ENCODE measurements around the gene CUL5.

CUL5 gene

DNA sequence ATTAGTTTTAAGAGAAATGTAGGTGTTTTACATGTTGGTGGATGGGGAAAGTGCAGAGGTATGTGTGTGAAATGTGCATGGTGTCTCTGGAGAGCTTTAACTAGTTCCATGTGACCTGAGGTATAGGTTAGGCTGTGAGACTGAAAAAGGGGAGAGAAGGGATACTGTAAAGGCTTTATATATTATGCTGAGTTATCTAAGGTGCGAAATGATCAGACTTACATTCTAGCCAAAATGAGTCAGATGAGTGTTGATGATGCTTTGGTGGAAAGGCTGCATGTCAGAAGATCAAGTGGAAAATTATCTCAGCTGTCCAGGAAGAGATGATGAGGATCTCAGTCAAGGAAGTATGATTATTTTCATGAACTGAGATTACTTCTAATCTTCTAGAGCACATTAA lies 128.5 kb downstream of the CUL5 start:
- no peak for TF ChIP-seq EZH2phosphoT487 (conservative IDR thresholded peaks at IDR 0.05; ENCODE audit: low read length)
- TF ChIP-seq, protein P1, sequence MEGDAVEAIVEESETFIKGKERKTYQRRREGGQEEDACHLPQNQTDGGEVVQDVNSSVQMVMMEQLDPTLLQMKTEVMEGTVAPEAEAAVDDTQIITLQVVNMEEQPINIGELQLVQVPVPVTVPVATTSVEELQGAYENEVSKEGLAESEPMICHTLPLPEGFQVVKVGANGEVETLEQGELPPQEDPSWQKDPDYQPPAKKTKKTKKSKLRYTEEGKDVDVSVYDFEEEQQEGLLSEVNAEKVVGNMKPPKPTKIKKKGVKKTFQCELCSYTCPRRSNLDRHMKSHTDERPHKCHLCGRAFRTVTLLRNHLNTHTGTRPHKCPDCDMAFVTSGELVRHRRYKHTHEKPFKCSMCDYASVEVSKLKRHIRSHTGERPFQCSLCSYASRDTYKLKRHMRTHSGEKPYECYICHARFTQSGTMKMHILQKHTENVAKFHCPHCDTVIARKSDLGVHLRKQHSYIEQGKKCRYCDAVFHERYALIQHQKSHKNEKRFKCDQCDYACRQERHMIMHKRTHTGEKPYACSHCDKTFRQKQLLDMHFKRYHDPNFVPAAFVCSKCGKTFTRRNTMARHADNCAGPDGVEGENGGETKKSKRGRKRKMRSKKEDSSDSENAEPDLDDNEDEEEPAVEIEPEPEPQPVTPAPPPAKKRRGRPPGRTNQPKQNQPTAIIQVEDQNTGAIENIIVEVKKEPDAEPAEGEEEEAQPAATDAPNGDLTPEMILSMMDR (IDR thresholded peaks at IDR 0.05; ENCODE audit: insufficient read depth, low read length, poor library complexity, severe bottlenecking) = no peak
- no peak overlapping the region for H3K9ac ChIP-seq (ENCODE audit: low read length)
- H4K20me1 ChIP-seq (ENCODE audit: low read depth, low read length) = no peaks in the 10 kb centered on the region
- H3K4me2 ChIP-seq (ENCODE audit: low read depth, low read length, poor library complexity, severe bottlenecking) = no peak overlapping the region
- peaks cover 16% of the 10 kb centered on the region; the same call in 1 of the 2 replicates for H3F3A ChIP-seq (ENCODE audit: insufficient read depth)
- H3K27ac ChIP-seq (ENCODE audit: low read depth, low read length) = no peak overlapping the region
- no peak overlapping the region for H2AFZ ChIP-seq (ENCODE audit: low read depth, low read length, severe bottlenecking)
- H3K9me2 ChIP-seq (replicated peaks; ENCODE audit: insufficient read depth, low read length) = no peaks in the 10 kb centered on the region
- peaks cover 19% of the 10 kb centered on the region; the same call in 1 of the 2 replicates for H3K36me3 ChIP-seq (ENCODE audit: low read length)
- no peaks in the 10 kb centered on the region for H3K9me3 ChIP-seq (ENCODE audit: insufficient read depth, low read length)
- H3K79me2 ChIP-seq (ENCODE audit: insufficient read depth, low read length) = no peaks in the 10 kb centered on the region
- H3K27me3 ChIP-seq (ENCODE audit: low read length) = no peaks in the 10 kb centered on the region
- H3K4me3 ChIP-seq (ENCODE audit: insufficient read depth, low read length, poor library complexity, severe bottlenecking) = no peak overlapping the region

DNA sequence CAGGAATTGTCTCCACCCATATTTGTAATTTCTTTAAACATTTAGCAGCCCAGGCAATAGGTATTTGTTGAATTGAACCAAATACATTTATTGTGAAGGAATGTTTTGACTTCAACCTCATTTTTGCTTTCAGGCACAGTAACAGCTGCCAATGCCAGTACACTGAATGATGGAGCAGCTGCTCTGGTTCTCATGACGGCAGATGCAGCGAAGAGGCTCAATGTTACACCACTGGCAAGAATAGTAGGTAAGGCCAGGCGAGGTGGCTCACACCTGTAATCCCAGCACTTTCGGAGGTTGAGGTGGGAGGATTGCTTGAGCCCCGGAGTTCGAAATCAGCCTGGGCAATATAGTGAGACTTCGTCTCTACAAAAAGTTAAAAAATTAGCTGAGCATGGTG lies 133.6 kb downstream of the CUL5 start:
- H3K27me3 ChIP-seq (ENCODE audit: low read length) = no peaks in the 10 kb centered on the region
- no peak overlapping the region for H2AFZ ChIP-seq (ENCODE audit: low read depth, low read length, severe bottlenecking)
- H3K79me2 ChIP-seq (ENCODE audit: insufficient read depth, low read length) = no peaks in the 10 kb centered on the region
- H3F3A ChIP-seq (ENCODE audit: insufficient read depth) = no peaks in the 10 kb centered on the region
- TF ChIP-seq EZH2phosphoT487 (conservative IDR thresholded peaks at IDR 0.05; ENCODE audit: low read length) = no peak
- TF ChIP-seq, protein P1 (IDR thresholded peaks at IDR 0.05; ENCODE audit: insufficient read depth, low read length, poor library complexity, severe bottlenecking) = no peak
- no peaks in the 10 kb centered on the region for H3K9me2 ChIP-seq (replicated peaks; ENCODE audit: insufficient read depth, low read length)
- H3K36me3 ChIP-seq (ENCODE audit: low read length) = peaks cover 24% of the 10 kb centered on the region; the same call in 1 of the 2 replicates
- no peak overlapping the region for H3K27ac ChIP-seq (ENCODE audit: low read depth, low read length)
- H3K9me3 ChIP-seq (ENCODE audit: insufficient read depth, low read length) = no peaks in the 10 kb centered on the region
- H3K9ac ChIP-seq (ENCODE audit: low read length) = no peak overlapping the region
- H4K20me1 ChIP-seq (ENCODE audit: low read depth, low read length) = no peaks in the 10 kb centered on the region
- no peak overlapping the region for H3K4me2 ChIP-seq (ENCODE audit: low read depth, low read length, poor library complexity, severe bottlenecking)
- H3K4me3 ChIP-seq (ENCODE audit: insufficient read depth, low read length, poor library complexity, severe bottlenecking) = no peak overlapping the region

DNA sequence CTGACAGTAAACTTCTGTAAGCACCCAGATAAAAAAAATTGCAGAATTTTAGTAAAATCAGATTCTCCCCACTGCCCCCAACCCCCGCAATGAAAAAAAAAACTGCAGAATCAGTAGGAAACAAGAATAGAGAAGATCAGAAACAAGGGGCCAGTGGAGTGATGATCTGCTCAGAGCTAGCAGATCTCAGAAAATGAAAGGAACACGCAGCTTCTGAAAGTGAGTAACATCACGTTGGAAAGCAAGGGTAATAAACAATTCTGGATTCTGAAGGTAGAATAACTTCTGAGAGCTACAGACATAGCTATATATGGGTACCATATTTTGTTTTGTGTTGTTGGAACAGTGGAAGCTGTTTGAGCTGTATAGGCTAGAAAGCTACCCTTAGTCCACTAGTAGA lies 135.9 kb downstream of the CUL5 start:
- no peaks in the 10 kb centered on the region for H3F3A ChIP-seq (ENCODE audit: insufficient read depth)
- H3K27me3 ChIP-seq (ENCODE audit: low read length) = no peaks in the 10 kb centered on the region
- H3K4me3 ChIP-seq (ENCODE audit: insufficient read depth, low read length, poor library complexity, severe bottlenecking) = no peak overlapping the region
- H2AFZ ChIP-seq (ENCODE audit: low read depth, low read length, severe bottlenecking) = no peak overlapping the region
- peaks cover 42% of the 10 kb centered on the region; the same call in 1 of the 2 replicates for H3K36me3 ChIP-seq (ENCODE audit: low read length)
- no peaks in the 10 kb centered on the region for H3K79me2 ChIP-seq (ENCODE audit: insufficient read depth, low read length)
- H3K9me2 ChIP-seq (replicated peaks; ENCODE audit: insufficient read depth, low read length) = no peaks in the 10 kb centered on the region
- no peak for TF ChIP-seq EZH2phosphoT487 (conservative IDR thresholded peaks at IDR 0.05; ENCODE audit: low read length)
- TF ChIP-seq, protein P1 (IDR thresholded peaks at IDR 0.05; ENCODE audit: insufficient read depth, low read length, poor library complexity, severe bottlenecking) = no peak
- H3K4me2 ChIP-seq (ENCODE audit: low read depth, low read length, poor library complexity, severe bottlenecking) = no peak overlapping the region
- no peaks in the 10 kb centered on the region for H4K20me1 ChIP-seq (ENCODE audit: low read depth, low read length)
- no peak overlapping the region for H3K9ac ChIP-seq (ENCODE audit: low read length)
- H3K27ac ChIP-seq (ENCODE audit: low read depth, low read length) = no peak overlapping the region
- H3K9me3 ChIP-seq (ENCODE audit: insufficient read depth, low read length) = no peaks in the 10 kb centered on the region
